Measurements from ENCODE around the gene ZFP64. TPM values are rescaled to one million over a fixed set of nuclear protein-coding genes. Genes with fewer than 3 reads are reported as not detected.
"Not testable (repeated sequence)": the region's sequence is repeated elsewhere in the genome, so short reads cannot be mapped to it uniquely, and the experiment has no call there.

ZFP64 gene
- total RNA-seq, 1 experiment from 2014 or later: 18.4 TPM

GRCh38 chr20:52224920-52225319 is 33.3 kb upstream of the ZFP64 start:
- no TSS peak for BruUV-seq (replicated peaks)
- no peak overlapping the region for H3K4me3 ChIP-seq (ENCODE audit: low read depth in 2 of 2, low read length in 2 of 2)
- no peaks in the 10 kb centered on the region for H3K9me3 ChIP-seq (ENCODE audit: control insufficient read depth, insufficient read depth, low read depth, low read length)
- no peak for ATAC-seq
- no peak overlapping the region for H3K27ac ChIP-seq (ENCODE audit: low read length)
- in situ Hi-C loops (cut with HindIII; ENCODE audit: low pct_unique_long_range_greater_than_20kb, low sequenced_read_pairs): no loop called here
- DNase-seq (ENCODE audit: low read depth, low spot score): no peak
- intact Hi-C loops (cut with micrococcal nuclease; ENCODE audit: unreplicated experiment): no loop called here
- ChIA-PET CTCF (no interaction called here), POLR2A (no interaction called here)
- no peaks in the 10 kb centered on the region for H3K4me1 ChIP-seq (ENCODE audit: control insufficient read depth, insufficient read depth, low read length)
- H3K36me3 ChIP-seq (ENCODE audit: control insufficient read depth, insufficient read depth, low read length): no peaks in the 10 kb centered on the region
- TF ChIP-seq POLR2AphosphoS5 (IDR thresholded peaks at IDR 0.05; ENCODE audit: low read depth, low read length) (no peak), CTCF (IDR thresholded peaks at IDR 0.05) (no peak), REST (IDR thresholded peaks at IDR 0.05; ENCODE audit: insufficient read depth in 1 of 2, low read depth in 2 of 2, low read length in 1 of 2) (no peak), SIN3A (IDR thresholded peaks at IDR 0.05; ENCODE audit: borderline replicate concordance, insufficient read depth, low read depth, low read length) (no peak), TCF7L2 (IDR thresholded peaks at IDR 0.05; ENCODE audit: low read depth, low read length) (no peak)
- 0 out of 2 replicates have a peak, but pooled peaks cover 3% of the 10 kb centered on the region for H3K27me3 ChIP-seq (ENCODE audit: control insufficient read depth, insufficient read depth, low read length)

- H3K4me1 ChIP-seq (ENCODE audit: control insufficient read depth, insufficient read depth, low read length); H3K27me3 ChIP-seq (ENCODE audit: control insufficient read depth, insufficient read depth, low read length); DNase-seq (ENCODE audit: low read depth, low spot score); ATAC-seq; H3K4me3 ChIP-seq (ENCODE audit: low read depth in 2 of 2, low read length in 2 of 2); BruUV-seq (replicated peaks); H3K27ac ChIP-seq (ENCODE audit: low read length); H3K36me3 ChIP-seq (ENCODE audit: control insufficient read depth, insufficient read depth, low read length); in situ Hi-C loops (cut with HindIII; ENCODE audit: low pct_unique_long_range_greater_than_20kb, low sequenced_read_pairs); CTCF ChIA-PET; POLR2A ChIA-PET; intact Hi-C loops (cut with micrococcal nuclease; ENCODE audit: unreplicated experiment); H3K9me3 ChIP-seq (ENCODE audit: control insufficient read depth, insufficient read depth, low read depth, low read length): not testable (repeated sequence)
These were observed 29.8 kb upstream of the ZFP64 start for GRCh38 chr20:52221362-52221761.

GRCh38 chr20:52220891-52221290 is 29.3 kb upstream of the ZFP64 start:
- DNase-seq (ENCODE audit: low read depth, low spot score); CTCF ChIA-PET; H3K4me3 ChIP-seq (ENCODE audit: low read depth in 2 of 2, low read length in 2 of 2); H3K27me3 ChIP-seq (ENCODE audit: control insufficient read depth, insufficient read depth, low read length); in situ Hi-C loops (cut with HindIII; ENCODE audit: low pct_unique_long_range_greater_than_20kb, low sequenced_read_pairs); H3K4me1 ChIP-seq (ENCODE audit: control insufficient read depth, insufficient read depth, low read length); H3K36me3 ChIP-seq (ENCODE audit: control insufficient read depth, insufficient read depth, low read length); POLR2A ChIA-PET; H3K9me3 ChIP-seq (ENCODE audit: control insufficient read depth, insufficient read depth, low read depth, low read length); intact Hi-C loops (cut with micrococcal nuclease; ENCODE audit: unreplicated experiment); H3K27ac ChIP-seq (ENCODE audit: low read length); ATAC-seq; BruUV-seq (replicated peaks): not testable (repeated sequence)
